Mesenchymal stem cell (in vitro differentiated cells and primary cell): Measurements from ENCODE around the gene LRRC71.

ENCODE experiments used
- DNase-seq: peaks from one replicate; pipeline ENCODE4 v3.0.0-alpha.2; 2013
- H2AFZ ChIP-seq: one replicate; pipeline ENCODE4 v1.6.1; 2013; ENCODE audit warnings: low read depth, mild to moderate bottlenecking, control low read depth, inconsistent platforms, low read length, moderate library complexity
- H2AK5ac ChIP-seq: 2 replicates; pipeline ENCODE4 v1.6.1; 2013; ENCODE audit warnings: low read length, moderate library complexity, mild to moderate bottlenecking, inconsistent platforms; ENCODE audit not compliant: severe bottlenecking
- H2BK120ac ChIP-seq: one replicate; pipeline ENCODE4 v1.6.1; 2013; ENCODE audit warnings: low read depth, mild to moderate bottlenecking, inconsistent platforms, low read length, moderate library complexity
- H2BK12ac ChIP-seq, 2 experiments: one replicate each; pipeline ENCODE4 v1.6.1; 2013; ENCODE audit warnings: inconsistent platforms in 2 of 2, low read length in 2 of 2, mild to moderate bottlenecking in 2 of 2, moderate library complexity in 2 of 2, control low read depth in 1 of 2
- H2BK15ac ChIP-seq: one replicate; pipeline ENCODE4 v1.6.1; 2013; ENCODE audit warnings: mild to moderate bottlenecking, low read depth, inconsistent platforms; ENCODE audit not compliant: poor library complexity, severe bottlenecking
- H2BK5ac ChIP-seq: 2 replicates; pipeline ENCODE4 v1.6.1; 2013; ENCODE audit warnings: low read depth, mild to moderate bottlenecking, low read length, control low read depth, inconsistent platforms; ENCODE audit not compliant: poor library complexity, severe bottlenecking
- H3K14ac ChIP-seq, 2 experiments: one replicate each; pipeline ENCODE4 v1.6.1; 2013; ENCODE audit warnings: inconsistent platforms in 2 of 2, low read length in 2 of 2, control low read depth in 1 of 2, mild to moderate bottlenecking in 1 of 2, moderate library complexity in 1 of 2
- H3K18ac ChIP-seq, 2 experiments: one replicate each; pipeline ENCODE4 v1.6.1; 2013; ENCODE audit warnings: inconsistent platforms in 2 of 2, low read length in 2 of 2, control low read depth in 1 of 2, low read depth in 1 of 2, mild to moderate bottlenecking in 1 of 2
- H3K23ac ChIP-seq, 2 experiments: one replicate each; pipeline ENCODE4 v1.6.1; 2013; ENCODE audit warnings: inconsistent platforms in 2 of 2, low read length in 2 of 2, mild to moderate bottlenecking in 2 of 2, moderate library complexity in 2 of 2, control low read depth in 1 of 2
- H3K27ac ChIP-seq: 2 replicates; pipeline ENCODE4 v1.5.1; 2013; ENCODE audit warnings: mild to moderate bottlenecking, moderate library complexity, low read length, control low read depth, inconsistent platforms; ENCODE audit not compliant: poor library complexity, severe bottlenecking
- H3K27me3 ChIP-seq, 2 experiments: 2 replicates each; pipeline versions ENCODE4 v1.6.1 to v1.7.0; 2013; ENCODE audit warnings: low read length in 2 of 2, mild to moderate bottlenecking in 2 of 2, moderate library complexity in 2 of 2, control low read depth in 1 of 2, inconsistent platforms in 1 of 2; ENCODE audit not compliant: control insufficient read depth in 1 of 2, insufficient read depth in 1 of 2
- H3K36me3 ChIP-seq, 2 experiments: 2 replicates each; pipeline versions ENCODE4 v1.6.1 to v1.7.0; 2013; ENCODE audit warnings: low read length in 2 of 2, control low read depth in 1 of 2, inconsistent platforms in 1 of 2, low read depth in 1 of 2, mild to moderate bottlenecking in 1 of 2; ENCODE audit not compliant: insufficient read depth in 2 of 2, control insufficient read depth in 1 of 2
- H3K4ac ChIP-seq, 2 experiments: one replicate each; pipeline ENCODE4 v1.6.1; 2013; ENCODE audit warnings: inconsistent platforms in 2 of 2, low read length in 2 of 2, mild to moderate bottlenecking in 2 of 2, moderate library complexity in 2 of 2, control low read depth in 1 of 2, low read depth in 1 of 2
- H3K4me1 ChIP-seq: 2 replicates; pipeline ENCODE4 v1.6.1; 2013; ENCODE audit warnings: low read depth, low read length, control low read depth; ENCODE audit not compliant: control insufficient read depth, insufficient read depth
- H3K4me2 ChIP-seq: 2 replicates; pipeline ENCODE4 v1.6.1; 2013; ENCODE audit warnings: low read length, mild to moderate bottlenecking, inconsistent platforms; ENCODE audit not compliant: poor library complexity, severe bottlenecking
- H3K4me3 ChIP-seq, 2 experiments: 2 replicates each; pipeline versions ENCODE4 v1.5.1 to v1.7.0; 2013; ENCODE audit warnings: low read length in 2 of 2, mild to moderate bottlenecking in 2 of 2, control low read depth in 1 of 2, low read depth in 1 of 2; ENCODE audit not compliant: insufficient read depth in 1 of 2
- H3K79me1 ChIP-seq: replicated peaks from 2 replicates; pipeline ENCODE4 v1.6.1; 2013; ENCODE audit warnings: mild to moderate bottlenecking, control low read depth, low read length, inconsistent platforms; ENCODE audit not compliant: poor library complexity, severe bottlenecking
- H3K9ac ChIP-seq: 2 replicates; pipeline ENCODE4 v1.7.0; 2013; ENCODE audit warnings: mild to moderate bottlenecking, low read length, moderate library complexity
- H3K9me3 ChIP-seq: 2 replicates; pipeline ENCODE4 v1.7.0; 2013; ENCODE audit warnings: mild to moderate bottlenecking, low read length; ENCODE audit not compliant: control insufficient read depth
- H4K8ac ChIP-seq: one replicate; pipeline ENCODE4 v1.6.1; 2013; ENCODE audit warnings: inconsistent platforms, mild to moderate bottlenecking, low read length, moderate library complexity
- H4K91ac ChIP-seq: one replicate; pipeline ENCODE4 v1.6.1; 2013; ENCODE audit warnings: mild to moderate bottlenecking, low read length, inconsistent platforms
- WGBS: methylation state at CpG from one replicate; pipeline ENCODE4 v1.1.7; 2013; ENCODE audit warnings: mixed read lengths; 5-methylcytosine and 5-hydroxymethylcytosine counted together

LRRC71 gene

GRCh38 chr1:156894711-156895454, 25.5 kb upstream of the LRRC71 start:
- H3K4me2 ChIP-seq: peak overlapping the region; percentile 86
- H3K9me3 ChIP-seq: no peaks in the 10 kb centered on the region
- WGBS: 70% methylated on average over 12 of the region's 12 CpGs
- H3K18ac ChIP-seq: peak overlapping the region; percentile 78 to 88
- H2AK5ac ChIP-seq: peak overlapping the region; percentile 40
- peak overlapping the region; percentile 50 to 60 for H2BK12ac ChIP-seq
- H3K79me1 ChIP-seq: peaks cover 3% of the 10 kb centered on the region
- peak overlapping the region; percentile 75 for H2BK15ac ChIP-seq
- H3K23ac ChIP-seq: peak overlapping the region in 1 of 2 experiments; percentile 15
- no peaks in the 10 kb centered on the region for H3K27me3 ChIP-seq
- peak overlapping the region; percentile 29 to 71 for H3K4ac ChIP-seq
- H2BK120ac ChIP-seq: peak overlapping the region; percentile 37
- H3K27ac ChIP-seq: peak overlapping the region; percentile 95
- peak overlapping the region; percentile 81 for H4K91ac ChIP-seq
- H2BK5ac ChIP-seq: no peak overlapping the region
- peak overlapping the region; percentile 30 for H3K9ac ChIP-seq
- no peak overlapping the region for H2AFZ ChIP-seq
- H4K8ac ChIP-seq: peak overlapping the region; percentile 87
- no peaks in the 10 kb centered on the region for H3K36me3 ChIP-seq
- DNase-seq: peak; percentile 48
- peak overlapping the region in 1 of 2 experiments; percentile 9 for H3K14ac ChIP-seq
- H3K4me3 ChIP-seq: peak overlapping the region in 1 of 2 experiments; percentile 71
- H3K4me1 ChIP-seq: peaks cover 54% of the 10 kb centered on the region

GRCh38 chr1:156895455-156895812, 25.0 kb upstream of the LRRC71 start:
- DNase-seq: peak; percentile 69
- no peaks in the 10 kb centered on the region for H3K27me3 ChIP-seq
- H3K27ac ChIP-seq: peak overlapping the region; percentile 95
- H3K36me3 ChIP-seq: no peaks in the 10 kb centered on the region
- H3K23ac ChIP-seq: peak overlapping the region in 1 of 2 experiments; percentile 15
- H3K4me3 ChIP-seq: peak overlapping the region in 1 of 2 experiments; percentile 71
- no peaks in the 10 kb centered on the region for H3K9me3 ChIP-seq
- peak overlapping the region; percentile 87 for H4K8ac ChIP-seq
- H2BK12ac ChIP-seq: peak overlapping the region; percentile 50 to 60
- peak overlapping the region; percentile 40 for H2AK5ac ChIP-seq
- peak overlapping the region; percentile 30 for H3K9ac ChIP-seq
- H3K14ac ChIP-seq: no peak overlapping the region
- H2BK5ac ChIP-seq: no peak overlapping the region
- 62% methylated on average over 4 of the region's 4 CpGs for WGBS
- H2BK120ac ChIP-seq: peak overlapping the region; percentile 37
- H3K4me1 ChIP-seq: peaks cover 54% of the 10 kb centered on the region
- H3K79me1 ChIP-seq: peaks cover 7% of the 10 kb centered on the region
- H2AFZ ChIP-seq: no peak overlapping the region
- peak overlapping the region; percentile 16 to 88 for H3K18ac ChIP-seq
- no peak overlapping the region for H3K4me2 ChIP-seq
- peak overlapping the region in 1 of 2 experiments; percentile 29 for H3K4ac ChIP-seq
- no peak overlapping the region for H4K91ac ChIP-seq
- H2BK15ac ChIP-seq: peak overlapping the region; percentile 60

- H3K79me1 ChIP-seq: peaks cover 12% of the 10 kb centered on the region
- no peak overlapping the region for H3K14ac ChIP-seq
- peaks cover 54% of the 10 kb centered on the region for H3K4me1 ChIP-seq
- peak overlapping the region in 1 of 2 experiments; percentile 29 for H2BK12ac ChIP-seq
- peak overlapping the region in 1 of 2 experiments; percentile 71 for H3K4me3 ChIP-seq
- WGBS: 92% methylated on average over 6 of the region's 6 CpGs
- no peaks in the 10 kb centered on the region for H3K36me3 ChIP-seq
- H2BK5ac ChIP-seq: no peak overlapping the region
- H3K27me3 ChIP-seq: no peaks in the 10 kb centered on the region
- H3K9me3 ChIP-seq: no peaks in the 10 kb centered on the region
- no peak overlapping the region for H4K8ac ChIP-seq
- H3K4ac ChIP-seq: peak overlapping the region in 1 of 2 experiments; percentile 5
- DNase-seq: no peak
- H2AFZ ChIP-seq: no peak overlapping the region
- no peak overlapping the region for H3K18ac ChIP-seq
- no peak overlapping the region for H3K4me2 ChIP-seq
- peak overlapping the region; percentile 24 for H2BK120ac ChIP-seq
- peak overlapping the region; percentile 0 for H2BK15ac ChIP-seq
- H2AK5ac ChIP-seq: peak overlapping the region; percentile 37
- peak overlapping the region; percentile 21 for H4K91ac ChIP-seq
- H3K27ac ChIP-seq: peak overlapping the region; percentile 95
- H3K9ac ChIP-seq: peak overlapping the region; percentile 30
- H3K23ac ChIP-seq: no peak overlapping the region
These were observed 24.5 kb upstream of the LRRC71 start for GRCh38 chr1:156895927-156896326.

GRCh38 chr1:156896490-156897033, 23.9 kb upstream of the LRRC71 start:
- Histone ChIP-seq H2AFZ (no peak overlapping the region), H3K18ac (peak overlapping the region; percentile 41 to 73), H3K9ac (peak overlapping the region; percentile 48), H3K27ac (peak overlapping the region; percentile 95), H2BK120ac (peak overlapping the region; percentile 56), H2BK15ac (no peak overlapping the region), H3K4ac (peak overlapping the region; percentile 5 to 84), H3K23ac (no peak overlapping the region), H2BK12ac (peak overlapping the region; percentile 57 to 76), H3K4me3 (peak overlapping the region in 1 of 2 experiments; percentile 43), H3K14ac (no peak overlapping the region), H3K27me3 (no peaks in the 10 kb centered on the region), H2AK5ac (peak overlapping the region; percentile 85), H3K4me1 (peaks cover 55% of the 10 kb centered on the region), H3K9me3 (no peaks in the 10 kb centered on the region), H4K91ac (peak overlapping the region; percentile 91), H3K36me3 (no peaks in the 10 kb centered on the region), H3K4me2 (peak overlapping the region; percentile 17), H3K79me1 (peaks cover 18% of the 10 kb centered on the region), H4K8ac (peak overlapping the region; percentile 59), H2BK5ac (peak overlapping the region; percentile 67)
- WGBS: 47% methylated on average over 16 of the region's 16 CpGs
- peak; percentile 86 for DNase-seq
